Activated CD4-positive, alpha-beta T cell treated with anti-CD3 and anti-CD28 coated beads, Interleukin-2, amount 50 U/mL, for 16 hours (primary cell): ENCODE results near the gene CACNA1I.
A peak's percentile ranks its signal among the peaks of the same experiment; 100 is the strongest.

ENCODE experiments used
- DNase-seq: peaks from one replicate; pipeline ENCODE4 v3.0.0-alpha.2; 2020

The CACNA1I gene

GRCh38 chr22:39535831-39536449, 34.6 kb upstream of the CACNA1I start:
- no peak for DNase-seq

DNA sequence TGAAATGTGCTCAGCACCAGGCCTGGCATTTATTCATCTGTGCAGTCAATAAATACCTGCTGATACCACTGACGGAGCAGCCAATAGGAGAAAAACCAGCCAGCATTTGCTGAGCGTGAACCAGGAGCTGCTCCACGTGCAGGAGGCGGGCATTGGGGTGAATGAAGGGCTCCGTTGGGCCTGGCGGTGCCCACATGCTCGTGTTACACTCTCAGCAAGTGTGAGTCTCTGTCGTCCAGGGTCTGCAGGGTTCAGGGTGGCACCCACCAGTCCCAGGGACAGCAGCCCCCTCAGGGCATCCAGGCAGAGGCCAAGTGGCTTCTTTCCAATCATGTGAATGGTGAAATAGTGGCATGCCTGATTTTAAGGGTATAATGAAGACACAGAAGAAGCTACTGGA, 33.8 kb upstream of the CACNA1I start:
- DNase-seq: no peak

DNA sequence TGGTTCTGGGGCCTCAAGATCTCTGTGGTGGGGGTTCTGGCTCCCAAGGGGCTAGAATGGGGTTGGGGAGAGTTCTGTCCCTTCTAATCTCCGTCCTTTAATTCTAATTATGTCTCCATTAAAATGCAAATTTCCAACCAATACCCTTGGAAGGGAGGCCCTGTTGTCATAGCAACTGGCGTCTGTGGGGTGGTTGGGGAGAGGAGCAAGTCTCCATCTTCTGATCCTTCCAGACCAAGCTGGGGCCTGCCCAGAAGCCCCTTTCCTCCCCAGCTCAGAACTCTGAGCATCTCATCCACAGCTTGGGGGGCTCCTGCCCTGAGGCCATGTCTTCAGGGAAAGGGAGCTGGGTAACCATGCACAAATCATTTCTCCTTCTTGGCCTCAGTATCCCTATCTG, 32.6 kb upstream of the CACNA1I start:
- DNase-seq: no peak

GRCh38 chr22:39543095-39543494, 27.5 kb upstream of the CACNA1I start:
- no peak for DNase-seq

DNA sequence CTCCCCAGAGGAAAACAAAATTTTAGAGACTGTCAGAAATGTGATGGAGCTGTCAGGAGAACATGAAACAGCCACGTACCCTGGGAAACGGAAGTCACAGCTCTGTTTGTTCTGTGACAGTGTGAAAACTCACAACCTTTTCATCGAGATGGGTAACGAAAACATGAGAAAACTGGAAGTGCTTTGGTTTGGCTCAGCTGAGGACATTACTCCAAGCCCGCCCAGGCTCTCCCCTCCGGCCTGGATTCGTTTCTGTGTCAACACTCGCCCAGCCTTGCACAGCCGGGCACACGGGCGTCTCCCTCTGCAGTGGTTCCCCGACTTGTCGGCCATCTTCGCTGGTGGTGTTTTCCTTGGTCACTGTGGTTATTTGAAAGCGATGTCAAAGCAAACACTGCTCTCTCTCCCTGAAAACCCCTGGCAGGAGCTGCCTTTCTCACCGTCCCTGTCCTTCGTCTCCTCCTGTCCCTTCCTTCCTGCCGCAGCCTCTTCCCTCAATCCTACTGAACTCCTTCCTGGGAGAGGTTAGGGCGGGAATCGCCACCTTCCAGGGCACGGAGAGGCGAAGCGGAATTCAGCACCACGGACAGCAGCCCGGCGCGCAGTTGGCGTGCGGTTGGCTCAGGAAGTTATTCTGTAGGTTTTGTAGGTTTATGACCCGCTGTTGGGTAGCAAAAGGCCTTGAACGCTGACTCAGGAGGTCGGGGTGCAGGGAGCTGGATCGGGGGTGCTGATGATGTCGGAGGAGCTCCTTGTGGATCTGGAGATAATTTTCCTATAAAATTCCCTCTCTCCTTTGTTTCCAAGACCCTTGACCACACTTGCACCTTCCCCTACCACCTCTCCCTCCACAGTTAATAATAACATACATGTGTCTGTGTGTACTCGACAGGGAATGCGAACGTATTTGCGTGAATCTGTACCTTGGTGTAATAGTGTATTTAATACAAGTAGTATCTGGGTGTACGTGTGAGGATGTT, 24.9 kb upstream of the CACNA1I start:
- peak; percentile 52 for DNase-seq

- no peak for DNase-seq
Measured at GRCh38 chr22:39546889-39547586, 23.5 kb upstream of the CACNA1I start.

DNA sequence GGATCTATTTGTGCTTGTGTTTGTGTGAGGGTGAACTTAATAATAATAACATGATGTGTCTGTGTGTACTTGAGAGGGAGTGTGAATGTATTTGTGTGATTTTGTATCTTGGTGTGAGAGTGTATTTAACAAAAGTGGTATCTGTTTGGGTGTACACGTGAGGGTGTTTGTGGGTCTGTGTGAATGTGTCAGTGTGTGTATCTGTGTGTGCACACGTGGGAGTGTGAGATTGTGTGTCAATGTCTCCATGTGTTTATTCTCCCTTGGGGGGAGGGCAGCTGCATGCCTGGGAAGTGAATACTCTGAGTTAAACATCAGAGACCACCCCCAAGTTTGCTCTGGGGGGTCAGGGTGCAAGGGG, 23.0 kb upstream of the CACNA1I start:
- no peak for DNase-seq

GRCh38 chr22:39553429-39553828, 17.1 kb upstream of the CACNA1I start:
- no peak for DNase-seq

- no peak for DNase-seq
Measured at GRCh38 chr22:39554151-39554550, 16.4 kb upstream of the CACNA1I start.

- DNase-seq: peak; percentile 30
Measured at GRCh38 chr22:39556970-39557841, 13.3 kb upstream of the CACNA1I start.

GRCh38 chr22:39558254-39558727, 12.3 kb upstream of the CACNA1I start:
- DNase-seq: no peak

DNA sequence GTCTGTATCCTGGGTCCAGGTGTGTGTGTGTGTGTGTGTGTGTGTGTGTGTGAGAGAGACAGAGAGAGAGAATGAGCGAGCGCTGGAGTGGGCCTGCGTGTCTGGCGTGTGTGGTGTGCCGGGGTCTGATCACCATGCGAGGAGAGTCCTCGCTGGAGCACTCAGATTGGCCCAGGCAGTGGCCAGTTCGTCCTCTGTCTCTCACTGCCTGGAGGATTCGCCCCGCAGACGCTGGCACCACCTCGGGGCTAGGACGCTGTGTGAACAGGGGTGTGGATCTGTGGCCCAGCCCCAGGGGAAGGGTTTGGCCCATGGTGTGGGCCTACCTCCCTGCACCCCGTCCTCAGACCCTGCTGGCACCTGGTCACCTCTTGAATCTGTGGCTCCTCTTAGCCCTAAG, 11.6 kb upstream of the CACNA1I start:
- no peak for DNase-seq

DNA sequence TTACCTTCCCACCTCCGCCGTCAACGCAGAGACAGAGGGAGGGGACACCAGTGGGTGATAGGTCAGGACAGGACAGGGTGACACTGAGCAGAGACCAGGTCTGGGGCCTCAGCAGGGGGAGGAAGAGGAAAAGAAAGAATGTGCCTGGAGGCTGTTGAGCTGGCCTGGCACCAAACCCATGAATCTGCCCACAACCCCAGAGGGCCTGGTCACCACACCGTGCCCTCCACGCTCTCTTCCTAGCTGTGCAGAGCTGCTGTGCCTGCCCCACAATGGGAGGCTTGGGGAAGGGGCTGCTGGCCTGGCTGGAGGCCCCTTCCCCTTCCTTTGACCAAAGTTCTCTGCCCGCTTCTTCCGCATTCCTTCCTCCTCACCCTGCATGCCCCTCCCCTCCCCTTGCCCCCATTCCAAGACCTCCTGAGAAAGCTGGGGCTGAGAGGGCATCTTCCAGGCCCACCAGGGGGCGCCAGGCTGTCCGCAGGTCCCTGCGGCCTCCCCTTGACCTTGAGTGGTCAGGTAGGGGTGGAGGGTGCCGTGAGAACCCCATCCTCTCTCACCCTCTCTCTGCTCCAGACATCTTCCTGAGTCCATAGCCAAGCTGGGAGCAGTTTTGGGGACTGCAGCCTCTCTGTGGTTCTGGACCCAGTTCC, 11.0 kb upstream of the CACNA1I start:
- no peak for DNase-seq

DNA sequence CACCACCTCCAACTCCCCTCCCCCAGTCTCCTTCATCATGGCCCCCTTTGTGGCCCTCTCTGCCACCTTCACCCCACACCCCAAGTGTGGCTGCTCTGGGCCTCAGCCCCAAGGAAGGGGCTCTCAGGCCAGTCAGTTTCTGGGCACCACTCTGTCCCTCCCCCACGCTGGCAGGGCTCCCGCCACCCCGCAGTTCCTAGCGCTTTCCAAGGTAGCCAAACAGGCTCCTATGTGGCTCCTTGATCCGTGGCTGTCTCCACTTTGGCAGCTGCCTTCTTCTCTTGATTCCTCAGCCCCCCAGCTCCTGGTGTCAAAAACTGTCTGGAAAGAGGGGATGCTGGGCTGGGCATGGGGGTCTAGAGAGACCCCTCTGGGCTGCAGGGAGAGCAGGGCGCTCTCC, 10.4 kb upstream of the CACNA1I start:
- DNase-seq: no peak

GRCh38 chr22:39562839-39563489, 7.6 kb upstream of the CACNA1I start:
- DNase-seq: no peak

GRCh38 chr22:39563571-39564428, 6.8 kb upstream of the CACNA1I start:
- no peak for DNase-seq

- DNase-seq: no peak
Measured at GRCh38 chr22:39565414-39565944, 5.1 kb upstream of the CACNA1I start.

DNA sequence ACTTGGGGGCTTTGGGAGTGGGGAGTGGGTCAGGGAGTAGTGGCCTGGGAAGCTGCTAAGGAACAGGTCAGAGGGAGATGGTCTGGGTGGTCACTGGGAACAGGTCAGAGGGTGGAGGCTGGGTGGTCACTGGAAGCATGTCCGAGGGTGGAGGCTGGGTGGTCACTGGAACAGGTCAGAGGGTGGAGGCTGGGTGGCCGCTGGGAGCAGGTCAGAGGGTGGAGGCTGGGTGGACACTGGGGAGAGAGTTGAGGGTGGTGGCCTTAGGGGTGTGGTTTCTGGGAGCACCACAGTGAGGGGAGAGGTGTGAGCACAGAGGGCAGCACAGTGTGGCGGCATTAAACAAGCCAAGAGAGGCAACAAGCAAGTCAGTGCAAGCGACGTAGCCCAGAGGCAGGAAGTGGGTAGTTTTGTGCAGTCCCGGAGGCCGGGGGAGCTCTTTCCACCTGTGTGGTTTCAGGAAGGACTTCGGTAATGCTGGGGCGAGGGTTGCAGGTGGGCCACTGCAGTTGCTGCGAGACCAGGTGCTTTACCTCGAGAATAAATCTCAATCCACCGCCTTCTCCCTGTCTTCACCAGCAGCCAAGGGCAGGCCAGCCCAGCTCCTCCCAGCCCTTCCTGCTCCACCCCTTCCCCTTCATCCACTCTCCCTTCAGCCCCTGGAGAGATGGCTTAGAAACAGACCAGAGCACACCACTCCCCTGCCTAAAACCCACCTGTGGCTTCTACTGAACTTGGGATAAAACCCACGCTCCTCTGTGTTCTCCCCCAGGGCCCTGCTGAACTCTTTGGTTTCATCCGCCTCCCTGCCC, 3.2 kb upstream of the CACNA1I start:
- peak; percentile 12 for DNase-seq

- no peak for DNase-seq
Measured at GRCh38 chr22:39568278-39568981, 2.1 kb upstream of the CACNA1I start.
